Neural progenitor cell (in vitro differentiated cells): Measurements from ENCODE around the gene MBL2.

Experiments
- CTCF ChIP-seq: fragments of 200-600 bp; sonication (generic); IDR thresholded peaks from 2 replicates; pipeline ENCODE4 v1.5.1; 2017; ENCODE audit warnings: antibody characterized with exemption, mild to moderate bottlenecking
- EZH2 ChIP-seq: fragments of 200-600 bp; sonication (generic); IDR thresholded peaks from 2 replicates; pipeline ENCODE4 v1.6.1; 2017; ENCODE audit warnings: antibody characterized with exemption, mild to moderate bottlenecking, moderate library complexity
- EZH2phosphoT487 ChIP-seq: fragments of 200-600 bp; sonication (generic); IDR thresholded peaks from 2 replicates; pipeline ENCODE4 v1.6.1; 2017; ENCODE audit warnings: antibody characterized with exemption

GRCh38 chr10:52818019-52818418 lies 45.4 kb upstream of the MBL2 start:
- TF ChIP-seq CTCF = peak; percentile 68
- TF ChIP-seq EZH2phosphoT487 = no peak
- TF ChIP-seq EZH2 = no peak
